ENCODE data around the gene CHKA. TPM values are rescaled to one million over a fixed set of nuclear protein-coding genes. Genes with fewer than 3 reads are reported as not detected.

CHKA gene
- polyA plus RNA-seq, 1 donor (not counting 4 experiments of a cell fraction or from before 2014, with no cell fraction given): 7.1 TPM

DNA sequence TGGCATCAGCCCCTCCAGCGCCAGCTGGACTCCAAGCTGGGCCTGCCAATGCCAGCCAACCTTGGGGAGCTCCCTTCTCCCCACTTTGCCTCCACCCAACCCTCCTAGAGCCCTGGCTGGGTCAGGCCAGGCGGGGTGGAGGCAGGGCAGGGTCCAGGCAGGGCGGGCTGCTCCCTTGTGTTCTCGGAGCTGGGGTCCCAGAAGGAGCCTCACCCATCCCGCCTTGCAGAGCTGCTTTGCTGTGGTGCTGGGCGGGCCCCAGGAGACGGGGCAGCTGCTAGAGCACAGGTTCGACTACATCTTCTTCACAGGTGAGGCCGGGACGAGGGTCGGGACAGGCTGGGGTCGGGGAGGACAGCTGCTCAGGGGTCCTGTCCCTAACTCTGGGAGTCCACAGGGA is 101.7 kb downstream of the CHKA start:
- Histone ChIP-seq H3K79me2 (ENCODE audit: control insufficient read depth, insufficient read depth, low read length) (no peaks in the 10 kb centered on the region), H2AFZ (ENCODE audit: control insufficient read depth, low read length) (no peak overlapping the region), H3K27me3 (ENCODE audit: control insufficient read depth, extremely low read depth, insufficient read depth, low read length) (no peaks in the 10 kb centered on the region), H3K36me3 (ENCODE audit: control insufficient read depth in 2 of 2, extremely low read depth in 1 of 2, insufficient read depth in 2 of 2, low read length in 2 of 2) (no peaks in the 10 kb centered on the region), H3K9me3 (ENCODE audit: control insufficient read depth, low read depth, low read length) (no peaks in the 10 kb centered on the region), H3K9ac (ENCODE audit: control insufficient read depth, extremely low read depth, insufficient read depth, low read length) (no peak overlapping the region), H3K4me2 (ENCODE audit: control insufficient read depth, extremely low read depth, insufficient read depth, low read depth, low read length) (no peak overlapping the region), H4K20me1 (ENCODE audit: control insufficient read depth, extremely low read depth, insufficient read depth, low read length) (no peaks in the 10 kb centered on the region), H3K27ac (ENCODE audit: control insufficient read depth, insufficient read depth, low read length) (no peak overlapping the region), H3K4me3 (ENCODE audit: control insufficient read depth in 2 of 3, extremely low read depth in 1 of 3, insufficient read depth in 2 of 3, low read depth in 1 of 3, low read length in 3 of 3) (no peak overlapping the region), H3K9me1 (ENCODE audit: control insufficient read depth, extremely low read depth, insufficient read depth, low read length) (no peaks in the 10 kb centered on the region), H3K4me1 (ENCODE audit: control insufficient read depth, extremely low read depth, insufficient read depth, low read length) (peaks cover 9% of the 10 kb centered on the region)
- FAIRE-seq (no peak), DNase-seq (ENCODE audit: low read depth, low spot score) (no peak)
- dilution Hi-C loops (cut with MboI; ENCODE audit: extremely low pct_ligation_motif_present, low sequenced_read_pairs): no loop called here
- TF ChIP-seq EZH2 (IDR thresholded peaks at IDR 0.05; ENCODE audit: low read length): no peak
- TF ChIP-seq CTCF (optimal IDR thresholded peaks at IDR 0.05 in 1 of 3, IDR thresholded peaks at IDR 0.05 in 1 of 3, conservative IDR thresholded peaks at IDR 0.05 in 1 of 3; ENCODE audit: extremely low read depth in 1 of 3, insufficient read depth in 2 of 3, low read length in 3 of 3): no peak

GRCh38 chr11:68018730-68019190 is 102.4 kb downstream of the CHKA start:
- no peak for TF ChIP-seq CTCF (optimal IDR thresholded peaks at IDR 0.05 in 1 of 3, IDR thresholded peaks at IDR 0.05 in 1 of 3, conservative IDR thresholded peaks at IDR 0.05 in 1 of 3; ENCODE audit: extremely low read depth in 1 of 3, insufficient read depth in 2 of 3, low read length in 3 of 3)
- DNase-seq (ENCODE audit: low read depth, low spot score) (no peak), FAIRE-seq (no peak)
- dilution Hi-C loops (cut with MboI; ENCODE audit: extremely low pct_ligation_motif_present, low sequenced_read_pairs): no loop called here
- H2AFZ ChIP-seq (ENCODE audit: control insufficient read depth, low read length): no peak overlapping the region
- H3K4me3 ChIP-seq (ENCODE audit: control insufficient read depth in 2 of 3, extremely low read depth in 1 of 3, insufficient read depth in 2 of 3, low read depth in 1 of 3, low read length in 3 of 3): no peak overlapping the region
- no peaks in the 10 kb centered on the region for H4K20me1 ChIP-seq (ENCODE audit: control insufficient read depth, extremely low read depth, insufficient read depth, low read length)
- no peak overlapping the region for H3K27ac ChIP-seq (ENCODE audit: control insufficient read depth, insufficient read depth, low read length)
- no peaks in the 10 kb centered on the region for H3K27me3 ChIP-seq (ENCODE audit: control insufficient read depth, extremely low read depth, insufficient read depth, low read length)
- no peaks in the 10 kb centered on the region for H3K79me2 ChIP-seq (ENCODE audit: control insufficient read depth, insufficient read depth, low read length)
- no peak overlapping the region for H3K9ac ChIP-seq (ENCODE audit: control insufficient read depth, extremely low read depth, insufficient read depth, low read length)
- peaks cover 16% of the 10 kb centered on the region for H3K4me1 ChIP-seq (ENCODE audit: control insufficient read depth, extremely low read depth, insufficient read depth, low read length)
- no peaks in the 10 kb centered on the region for H3K9me1 ChIP-seq (ENCODE audit: control insufficient read depth, extremely low read depth, insufficient read depth, low read length)
- H3K36me3 ChIP-seq (ENCODE audit: control insufficient read depth in 2 of 2, extremely low read depth in 1 of 2, insufficient read depth in 2 of 2, low read length in 2 of 2): no peaks in the 10 kb centered on the region
- H3K4me2 ChIP-seq (ENCODE audit: control insufficient read depth, extremely low read depth, insufficient read depth, low read depth, low read length): no peak overlapping the region
- H3K9me3 ChIP-seq (ENCODE audit: control insufficient read depth, low read depth, low read length): no peaks in the 10 kb centered on the region
